HG03520 (cell line): ENCODE data around the gene GPR132.
"Not testable (repeated sequence)": the region's sequence is repeated elsewhere in the genome, so short reads cannot be mapped to it uniquely, and the experiment has no call there.

Source experiments
- ATAC-seq: cut with Tn5 transposase; IDR thresholded peaks from one replicate; pipeline ENCODE4 v1.9.1; 2021; ENCODE audit warnings: mild to moderate bottlenecking, moderate library complexity; ENCODE audit not compliant: unreplicated experiment

Gene GPR132

DNA sequence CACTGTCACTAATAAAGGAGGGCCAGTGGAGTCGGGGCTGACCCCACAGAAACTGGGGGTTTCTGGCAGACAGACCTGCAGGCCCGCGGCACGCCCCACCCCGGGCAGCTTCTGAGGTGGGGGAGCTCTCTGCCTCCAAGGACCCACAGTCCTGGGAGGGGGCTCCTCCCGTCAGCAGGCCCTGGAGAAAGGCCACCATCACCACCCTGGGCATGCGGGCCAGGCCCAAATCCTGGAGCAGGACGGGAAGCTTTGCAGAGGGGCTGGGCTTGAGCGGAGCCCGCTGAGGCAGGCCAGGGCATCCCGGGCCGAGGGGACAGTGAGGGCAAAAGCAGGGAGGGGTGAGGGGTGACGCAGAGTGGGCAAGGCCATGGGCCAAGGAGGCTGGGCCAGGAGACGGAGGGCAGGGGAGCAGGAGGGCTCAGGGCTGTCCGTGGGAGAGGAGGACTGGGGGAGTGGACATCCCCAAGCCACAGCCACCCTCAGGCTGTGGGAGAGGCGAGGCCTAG is 11.1 kb upstream of the GPR132 start:
- no peak for ATAC-seq

DNA sequence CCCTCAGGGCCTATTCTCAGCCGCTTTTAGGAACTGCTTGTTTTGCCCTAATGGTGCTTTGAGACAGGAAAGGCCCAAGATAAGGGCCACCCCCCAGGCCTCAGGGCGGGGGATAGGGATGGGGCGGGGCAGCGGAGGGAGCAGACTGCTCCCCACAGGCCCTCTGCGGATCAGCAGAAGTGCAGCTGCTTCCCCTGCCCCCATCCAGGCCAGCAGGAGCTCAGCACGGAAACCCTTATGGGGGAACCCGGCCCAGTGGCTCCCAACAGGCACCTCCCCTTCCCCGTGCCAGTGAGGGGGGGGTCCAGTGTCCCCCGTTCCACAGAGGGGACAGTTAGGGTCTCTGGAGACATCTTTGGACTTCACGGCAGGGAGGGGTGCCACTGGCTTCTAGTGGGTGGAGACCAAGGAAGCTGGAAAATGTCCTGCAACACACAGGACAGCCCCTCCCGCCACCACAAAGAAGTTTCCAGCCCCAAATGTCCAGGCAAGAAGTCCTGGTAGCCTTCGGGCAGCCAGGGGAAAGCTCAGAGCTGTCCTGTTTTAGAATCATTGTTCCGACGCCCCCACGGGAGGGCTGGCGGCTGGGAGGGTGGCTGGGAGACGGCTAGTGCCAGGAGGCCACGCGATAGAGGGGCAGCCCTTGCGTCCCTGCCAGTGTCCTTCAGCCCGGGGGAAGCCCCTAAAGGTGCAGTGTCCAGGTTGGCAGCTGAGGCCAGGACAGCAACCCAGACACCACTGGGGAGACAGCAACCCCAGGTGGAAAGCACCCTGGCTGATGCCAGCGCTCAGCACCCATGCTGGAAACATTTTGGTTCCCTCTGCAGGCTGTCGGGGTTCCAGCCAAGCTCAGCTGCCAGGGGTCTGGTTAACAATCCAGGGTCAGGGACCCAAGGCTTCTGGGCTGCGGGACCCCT is 10.4 kb upstream of the GPR132 start:
- no peak for ATAC-seq

DNA sequence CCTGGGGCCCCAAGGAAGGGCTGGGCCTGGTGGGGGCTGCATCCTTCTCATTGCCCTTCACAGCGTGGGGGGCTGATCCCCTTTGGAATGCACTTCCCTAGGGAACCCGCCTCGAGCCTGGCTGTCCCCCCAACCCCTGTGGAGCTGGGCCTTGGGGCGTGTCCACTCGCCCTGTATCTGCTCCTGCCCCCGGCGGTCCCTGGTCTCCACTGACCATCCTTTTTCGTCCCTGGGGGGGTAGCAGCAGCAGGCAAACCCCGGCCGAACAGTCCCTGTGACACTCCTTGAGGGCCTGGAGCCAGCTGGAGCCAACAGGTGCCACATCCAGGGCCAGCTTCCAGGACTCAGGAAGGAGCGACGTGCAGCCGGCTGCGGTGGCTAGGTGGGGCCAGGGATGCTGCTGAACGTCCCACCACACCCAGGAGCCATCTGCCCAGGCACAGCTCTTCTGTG is 9.4 kb upstream of the GPR132 start:
- ATAC-seq, result no peak

DNA sequence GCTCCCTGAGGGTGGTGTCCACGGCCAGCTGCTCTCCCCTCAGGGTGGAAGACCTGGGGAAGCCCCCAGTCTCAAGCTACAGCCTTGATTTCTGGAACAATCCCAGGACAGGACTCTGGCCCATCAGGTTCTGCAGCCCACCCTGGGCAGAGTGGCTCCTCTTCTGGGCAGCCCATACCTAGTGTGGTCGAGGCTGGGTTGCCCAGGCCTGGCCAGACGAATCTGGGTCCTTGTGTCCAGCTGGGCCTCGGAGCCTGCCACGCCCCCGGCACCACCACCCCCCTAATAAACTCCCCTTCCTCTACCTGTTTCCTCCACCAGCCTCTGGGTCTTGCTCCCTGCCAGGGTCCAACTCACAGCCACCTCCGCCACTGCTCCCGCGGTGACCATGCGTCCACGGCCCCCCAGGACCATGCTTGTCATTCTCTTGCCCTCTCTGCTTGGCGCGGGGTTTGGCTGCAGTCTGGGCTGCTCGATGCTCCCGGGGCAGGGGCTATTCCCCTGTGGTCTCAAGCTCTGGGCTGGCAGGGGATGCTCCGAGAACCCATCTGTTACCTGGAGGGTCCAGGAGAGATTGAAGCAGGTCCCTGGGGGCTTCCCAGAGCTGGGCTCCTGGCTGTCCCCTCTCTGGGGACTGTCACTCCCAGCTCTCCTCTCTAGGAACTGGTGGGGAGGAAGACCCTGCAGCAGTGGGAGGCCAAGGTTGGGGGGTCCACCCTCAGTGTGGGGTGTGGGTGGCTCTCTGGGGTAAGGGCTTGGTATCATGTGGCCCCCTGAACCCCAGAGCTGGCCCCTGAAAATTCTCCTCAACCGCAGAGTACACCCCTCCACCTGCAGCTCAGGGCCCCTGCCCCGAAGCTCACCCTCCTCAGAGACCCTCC is 8.7 kb upstream of the GPR132 start:
- ATAC-seq, result no peak

DNA sequence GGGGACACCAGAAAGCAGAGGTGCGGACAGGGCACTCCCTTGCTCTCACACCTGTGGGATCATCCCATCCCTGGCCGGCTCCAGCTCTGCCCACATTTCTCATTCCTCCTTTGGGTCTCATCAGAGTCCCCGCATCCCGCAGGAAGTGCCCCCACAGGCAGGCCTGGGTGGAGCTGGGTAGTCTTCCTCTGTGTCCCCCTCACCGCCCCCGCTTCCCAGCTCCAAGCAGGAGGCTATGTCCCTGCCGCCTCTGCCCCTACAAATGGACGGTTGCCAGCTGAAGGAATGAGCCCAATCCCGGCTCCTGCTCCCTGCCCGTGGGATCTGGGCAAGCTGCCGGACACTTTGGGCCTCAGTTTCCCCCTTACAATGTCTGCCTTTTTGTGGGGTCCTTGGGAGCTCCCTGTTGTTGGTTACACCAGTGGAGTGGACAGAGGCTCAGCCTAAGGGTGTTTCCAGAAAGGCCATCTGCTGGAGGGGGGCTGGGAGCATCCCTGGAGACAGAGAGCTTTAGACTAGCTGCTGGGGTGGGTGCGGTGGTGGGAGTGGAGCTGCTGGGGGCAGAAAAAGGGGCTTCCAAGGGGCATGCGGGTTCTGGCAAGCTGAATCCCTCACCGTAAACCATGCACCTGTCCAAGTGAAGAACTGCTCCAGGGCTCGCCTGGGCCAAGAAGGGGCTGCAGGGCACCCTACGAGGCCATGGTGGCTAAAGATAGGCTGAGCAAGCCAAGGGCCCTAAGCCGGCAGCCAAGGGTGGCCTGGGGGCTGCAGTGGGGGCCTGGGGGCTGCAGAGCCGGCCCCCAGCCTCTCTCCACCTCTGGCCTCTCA is 7.9 kb upstream of the GPR132 start:
- ATAC-seq, result no peak

DNA sequence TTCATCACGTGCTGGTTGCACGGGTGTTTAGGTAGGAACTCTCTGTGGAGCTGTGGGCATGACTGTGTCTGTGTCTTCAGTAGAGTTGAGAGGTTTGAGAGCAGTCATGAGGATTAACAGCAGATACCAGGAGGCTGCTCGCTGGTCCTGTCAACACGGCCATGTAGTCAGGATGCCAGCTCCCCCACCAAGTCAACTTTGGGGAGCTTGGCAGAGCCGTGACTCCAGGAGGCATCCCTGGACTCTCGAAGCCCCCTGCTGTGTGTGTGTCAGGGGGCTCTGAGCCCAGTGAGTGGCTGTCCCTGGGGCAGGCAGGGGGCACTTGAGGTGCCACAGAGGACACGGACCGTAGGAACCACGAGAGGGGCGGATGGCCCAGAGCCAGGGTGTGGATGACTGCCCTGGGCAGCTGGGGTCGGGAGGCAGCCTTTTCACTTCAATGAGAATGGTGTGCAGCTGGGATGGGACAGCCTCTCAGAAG is 7.2 kb upstream of the GPR132 start:
- ATAC-seq, result no peak

DNA sequence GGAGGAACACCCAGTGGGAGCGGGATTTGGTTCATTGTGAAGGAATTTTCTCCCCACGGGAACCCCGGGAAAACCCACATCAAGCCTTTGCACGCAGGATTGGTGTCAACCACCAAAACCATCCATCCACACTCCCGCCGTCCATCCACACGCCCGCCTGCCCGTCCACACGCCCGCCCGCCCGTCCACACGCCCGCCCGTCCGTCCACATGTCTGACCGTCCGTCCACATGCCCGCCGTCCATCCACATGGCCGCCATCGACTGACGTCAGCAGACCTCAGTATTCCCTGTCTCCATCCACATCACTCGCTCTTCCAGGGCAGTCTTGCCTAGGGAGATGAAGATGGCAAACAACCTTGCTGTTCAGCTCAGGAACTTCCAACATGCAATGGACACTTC is 6.7 kb upstream of the GPR132 start:
- ATAC-seq, result no peak

DNA sequence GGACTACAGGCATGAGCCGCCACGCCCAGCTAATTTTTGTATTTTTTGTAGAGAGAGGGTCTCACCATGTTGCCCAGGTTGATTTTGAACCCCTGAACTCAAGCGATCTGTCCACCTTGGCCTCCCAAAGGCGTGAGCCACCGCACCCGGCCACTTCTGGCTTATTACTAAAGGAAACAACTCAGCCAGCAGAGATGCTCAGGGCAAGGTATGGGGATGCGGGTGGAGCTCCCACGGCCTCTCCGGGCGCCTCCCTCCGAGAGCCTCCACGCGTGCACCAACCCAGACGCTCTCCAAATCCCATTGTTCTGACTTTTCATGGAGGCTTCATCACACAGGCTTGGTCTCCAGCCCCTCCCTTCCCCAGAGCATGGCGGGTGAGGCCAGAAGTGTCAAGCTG is 6.1 kb upstream of the GPR132 start:
- ATAC-seq, result no peak

DNA sequence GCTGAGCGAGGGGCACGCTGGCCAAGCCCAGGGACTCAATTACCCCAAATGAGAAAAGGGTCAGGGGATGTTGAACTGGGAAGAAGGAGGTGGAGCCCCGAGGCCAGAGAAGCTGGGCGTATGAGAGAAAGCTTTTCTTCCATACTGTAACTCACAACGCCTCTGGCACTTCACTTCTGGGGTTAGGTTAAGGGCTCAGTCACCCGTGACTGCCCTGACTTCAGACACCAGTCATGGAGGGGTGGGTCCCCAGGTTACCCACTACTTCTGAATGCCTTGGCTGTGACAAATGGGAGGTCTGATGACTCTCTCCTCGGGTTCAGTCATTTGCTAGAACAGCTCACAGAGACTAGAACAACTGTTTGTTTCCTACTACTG is 5.5 kb upstream of the GPR132 start:
- ATAC-seq, result no peak

DNA sequence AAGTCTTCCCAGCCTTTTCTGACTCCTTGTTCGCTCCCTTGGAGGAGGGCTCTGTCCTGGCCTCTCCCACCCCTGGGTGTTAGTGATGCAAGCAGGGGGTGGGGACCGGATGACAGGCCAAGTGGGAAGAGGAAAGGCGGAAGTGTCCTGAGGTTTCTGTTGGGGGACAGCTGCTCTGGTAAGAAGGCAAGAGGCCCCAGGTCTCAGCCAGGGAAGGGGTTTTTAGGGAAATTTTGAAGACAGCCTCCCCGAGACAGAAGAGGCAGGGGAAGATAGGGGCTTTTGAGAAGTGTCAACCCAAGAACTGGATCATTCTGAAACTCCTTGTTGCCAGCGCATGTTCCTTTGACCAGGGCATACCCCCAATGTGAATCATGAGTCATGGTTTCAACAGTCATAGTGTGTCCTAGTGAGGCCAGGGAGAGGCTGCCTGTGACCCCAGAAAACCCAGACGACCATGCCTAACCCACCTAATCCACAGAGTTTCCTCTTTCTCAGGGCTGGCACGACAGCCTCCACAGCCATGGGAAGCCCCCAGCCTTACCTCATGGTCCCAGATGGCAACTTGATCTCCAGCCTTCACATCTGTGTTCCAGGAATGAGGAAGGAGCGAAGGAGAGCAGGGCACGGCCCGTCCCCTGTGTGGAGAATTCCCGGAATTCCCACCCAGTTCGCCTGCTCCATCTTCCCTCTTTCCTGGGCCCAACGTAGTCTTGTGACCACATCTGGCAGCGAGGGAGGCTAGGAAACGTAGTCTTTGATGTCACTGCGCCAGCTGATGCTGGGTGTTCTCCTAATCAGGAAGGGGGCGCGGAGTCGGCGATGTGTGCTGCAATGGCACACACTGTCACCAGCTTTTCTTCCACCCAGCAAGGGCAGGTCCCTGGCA is 4.9 kb upstream of the GPR132 start:
- no peak for ATAC-seq

DNA sequence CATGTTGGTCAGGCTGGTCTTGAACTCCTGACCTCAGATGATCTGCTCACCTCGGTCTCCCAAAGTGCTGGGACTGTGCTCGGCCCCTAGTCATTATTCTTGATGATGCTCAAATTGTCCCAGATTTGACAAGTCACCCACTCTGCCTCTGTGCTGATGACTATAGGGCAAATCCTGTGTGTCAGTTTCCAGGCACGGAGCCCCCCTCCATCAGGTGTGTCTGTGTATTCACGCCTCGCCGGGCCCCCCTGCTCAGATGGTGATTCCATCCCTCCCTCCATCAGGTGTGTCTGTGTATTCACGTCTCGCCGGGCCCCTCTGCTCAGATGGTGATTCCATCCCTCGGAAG is 4.3 kb upstream of the GPR132 start:
- no peak for ATAC-seq

DNA sequence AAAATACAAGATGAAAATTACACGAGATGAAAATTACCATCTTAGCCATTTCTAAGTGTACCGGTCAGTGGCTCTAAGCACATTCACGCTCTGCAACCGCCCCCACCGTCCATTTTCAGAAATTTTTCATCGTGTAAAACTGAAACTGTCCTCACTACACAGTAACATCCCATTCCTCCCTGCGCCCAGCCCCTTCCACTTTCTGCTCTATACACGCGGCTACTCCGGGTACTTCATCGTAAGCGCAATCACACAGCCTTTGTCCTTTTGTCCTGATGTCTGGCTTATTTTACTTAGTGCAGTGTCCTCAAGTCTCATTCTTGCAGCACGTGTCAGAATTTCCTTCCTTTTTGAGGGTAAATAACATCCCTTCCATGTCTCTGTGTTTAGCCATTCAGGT is 3.6 kb upstream of the GPR132 start:
- no peak for ATAC-seq

DNA sequence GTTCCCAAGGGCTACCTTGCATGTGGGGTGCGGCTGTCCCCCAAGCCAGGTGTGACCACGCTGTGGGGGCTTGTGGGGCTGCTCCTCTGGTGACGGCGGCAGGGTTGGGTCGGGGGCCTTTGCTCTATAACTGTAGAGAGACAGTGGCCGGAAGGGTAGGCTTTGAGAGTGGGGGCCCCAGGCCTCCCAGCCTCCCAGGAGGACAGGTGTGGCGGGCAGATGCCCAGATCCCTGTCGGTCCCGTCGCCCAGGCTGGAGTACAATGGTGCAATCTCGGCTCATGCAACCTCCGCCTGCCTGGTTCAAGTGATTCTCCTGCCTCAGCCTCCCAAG is 2.7 kb upstream of the GPR132 start:
- ATAC-seq, result no peak

DNA sequence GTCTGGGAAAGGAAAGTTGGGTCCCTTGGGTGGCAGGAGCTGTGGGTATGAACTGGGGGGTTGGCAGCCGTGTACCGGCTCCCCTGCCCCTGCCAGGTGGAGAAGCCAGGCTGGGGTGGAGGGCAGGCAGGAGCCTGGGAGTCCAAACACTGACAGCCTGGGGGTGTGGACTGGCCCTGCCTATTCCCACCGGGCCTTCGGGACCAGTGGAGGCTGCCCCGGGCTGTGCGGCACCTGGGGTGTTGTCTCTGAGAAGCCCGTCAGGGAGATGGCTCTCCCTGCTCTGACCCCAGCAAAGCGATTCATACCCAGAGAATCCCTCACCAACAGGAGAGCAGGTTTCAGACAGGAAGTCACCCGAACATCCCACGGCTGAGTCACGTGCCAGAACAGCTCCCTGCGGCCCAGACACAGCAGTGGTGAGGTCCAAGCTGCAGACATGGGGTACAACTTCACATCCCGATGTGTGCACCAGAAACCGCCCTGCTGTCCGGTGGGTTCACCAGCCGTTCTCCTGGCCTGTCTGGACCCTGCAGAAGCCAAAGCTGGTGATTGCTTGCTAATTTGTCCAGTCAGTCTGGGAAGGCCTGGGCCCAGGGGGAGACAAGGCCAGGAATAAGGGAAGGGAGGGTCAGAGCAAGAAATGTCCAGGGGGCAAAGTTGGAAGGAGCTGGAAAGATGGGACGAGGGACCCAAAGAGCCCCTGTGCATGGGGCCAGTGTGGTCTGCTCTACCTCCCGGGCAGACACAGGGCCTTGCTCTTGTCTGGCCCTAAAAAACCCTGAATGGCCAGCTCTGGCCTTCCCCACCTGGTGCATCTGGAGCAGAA is 2.1 kb upstream of the GPR132 start:
- no peak for ATAC-seq

DNA sequence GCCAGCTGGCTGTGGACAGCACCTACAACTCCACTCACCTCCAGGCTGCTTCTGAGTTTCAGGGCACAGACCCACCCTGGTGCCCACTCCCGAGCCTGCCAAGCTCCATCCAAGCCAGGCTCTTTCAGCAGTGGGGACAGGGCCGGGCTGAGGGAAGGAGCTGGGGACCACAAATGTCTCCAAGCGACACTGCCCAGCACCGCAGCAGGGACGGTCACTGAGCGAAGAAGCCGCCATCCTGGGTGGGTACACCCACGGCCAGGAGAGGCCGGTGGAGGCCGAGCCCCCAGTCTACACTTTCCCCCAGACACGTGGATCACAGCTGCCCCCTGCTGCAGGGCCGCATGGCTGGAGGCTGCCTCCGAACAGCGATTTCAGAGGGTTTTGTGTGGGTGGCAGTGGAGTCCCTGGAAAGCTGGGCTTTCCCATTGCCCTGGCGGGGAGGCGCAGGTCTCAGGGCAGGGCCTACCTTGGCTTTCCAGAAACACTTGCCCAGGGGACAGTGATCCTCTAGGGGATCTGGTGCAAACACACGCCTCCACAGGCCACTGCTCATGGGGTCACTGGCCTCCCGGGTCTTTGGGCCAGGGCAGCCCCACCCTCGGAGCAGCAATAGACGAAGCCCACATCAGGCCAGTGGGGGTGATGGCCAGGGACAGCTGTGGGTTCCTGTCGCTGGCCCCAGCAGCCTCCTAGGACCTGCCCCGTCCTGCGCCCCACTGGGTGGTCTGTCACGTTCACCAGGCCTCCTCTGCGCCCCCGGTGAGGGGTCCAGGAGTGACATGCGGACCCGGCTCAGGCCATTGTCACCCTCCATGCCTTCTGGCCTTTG is 1.2 kb upstream of the GPR132 start:
- ATAC-seq, result no peak

DNA sequence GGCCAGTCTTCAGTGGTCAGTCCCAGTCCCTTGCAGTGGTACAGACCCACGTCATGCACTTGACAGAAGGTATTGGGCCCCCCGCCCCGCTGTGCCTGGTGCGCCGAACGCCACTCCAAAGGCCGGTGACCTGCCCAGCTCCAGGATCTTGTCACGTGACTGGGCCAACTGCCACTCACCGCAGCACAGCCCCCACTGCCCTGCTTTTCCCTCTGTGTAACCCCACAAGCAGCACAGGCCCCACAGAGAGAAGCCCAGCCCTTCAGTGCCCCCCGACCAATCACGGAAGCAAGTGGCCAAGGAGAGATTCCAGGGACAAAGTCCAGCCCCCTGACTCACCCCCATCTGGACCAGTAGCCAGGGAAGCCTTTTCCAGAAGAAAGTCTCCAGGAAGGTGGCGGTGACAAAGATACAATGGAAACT is 498 bp downstream of the GPR132 start:
- ATAC-seq, result no peak

DNA sequence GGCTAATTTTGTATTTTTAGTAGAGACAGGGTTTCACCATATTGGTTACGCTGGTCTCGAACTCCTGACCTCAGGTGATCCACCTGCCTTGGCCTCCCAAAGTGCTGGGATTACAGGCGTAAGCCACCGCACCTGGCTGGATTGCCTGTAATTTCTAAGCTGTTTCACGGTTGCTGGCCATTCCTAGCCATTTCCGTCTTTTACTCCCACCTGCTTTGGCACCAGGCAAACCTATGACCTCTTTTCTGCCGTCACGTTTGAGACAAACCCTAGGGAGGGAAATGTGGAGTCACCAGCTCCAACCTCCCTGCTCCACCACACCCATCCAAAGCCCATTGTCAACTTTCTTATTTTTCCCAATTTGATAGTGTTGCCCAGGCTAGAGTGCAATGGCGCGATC is 1.2 kb downstream of the GPR132 start:
- ATAC-seq, result no peak

DNA sequence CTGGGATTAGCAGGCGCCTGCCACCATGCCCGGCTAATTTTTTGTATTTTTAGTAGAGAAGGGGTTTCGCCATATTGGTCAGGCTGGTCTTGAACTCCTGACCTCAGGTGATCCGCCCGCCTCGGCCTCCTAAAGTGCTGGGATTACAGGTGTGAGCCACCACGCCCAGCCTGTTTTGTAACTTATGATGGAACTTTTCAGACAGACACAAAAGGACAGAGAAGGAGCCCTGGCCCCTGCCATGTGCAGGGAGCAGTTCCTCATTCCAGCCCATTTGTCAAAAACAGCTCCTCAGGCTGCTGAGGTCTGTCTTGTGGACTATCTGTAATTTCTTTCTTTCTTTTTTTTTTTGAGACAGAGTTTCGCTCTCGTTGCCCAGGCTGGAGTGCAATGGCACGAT is 1.7 kb downstream of the GPR132 start:
- not testable (repeated sequence) for ATAC-seq
